ENCODE measurements around the gene SFT2D2. TPM values are rescaled to one million over a fixed set of nuclear protein-coding genes. Genes with fewer than 3 reads are reported as not detected.
A peak's percentile ranks its signal among the peaks of the same experiment; 100 is the strongest.

Gene SFT2D2
- polyA plus RNA-seq, 1 donor (not counting 4 experiments of a cell fraction or from before 2014, with no cell fraction given), result 27.6 TPM

- dilution Hi-C loops (cut with MboI; ENCODE audit: extremely low pct_ligation_motif_present, low sequenced_read_pairs), result no loop called here
- H3K4me2 ChIP-seq (ENCODE audit: control insufficient read depth, extremely low read depth, insufficient read depth, low read depth, low read length), result peak within 1 kb of the TSS; percentile 79
- no peak for TF ChIP-seq EZH2 (IDR thresholded peaks at IDR 0.05; ENCODE audit: low read length)
- TF ChIP-seq, protein P1, sequence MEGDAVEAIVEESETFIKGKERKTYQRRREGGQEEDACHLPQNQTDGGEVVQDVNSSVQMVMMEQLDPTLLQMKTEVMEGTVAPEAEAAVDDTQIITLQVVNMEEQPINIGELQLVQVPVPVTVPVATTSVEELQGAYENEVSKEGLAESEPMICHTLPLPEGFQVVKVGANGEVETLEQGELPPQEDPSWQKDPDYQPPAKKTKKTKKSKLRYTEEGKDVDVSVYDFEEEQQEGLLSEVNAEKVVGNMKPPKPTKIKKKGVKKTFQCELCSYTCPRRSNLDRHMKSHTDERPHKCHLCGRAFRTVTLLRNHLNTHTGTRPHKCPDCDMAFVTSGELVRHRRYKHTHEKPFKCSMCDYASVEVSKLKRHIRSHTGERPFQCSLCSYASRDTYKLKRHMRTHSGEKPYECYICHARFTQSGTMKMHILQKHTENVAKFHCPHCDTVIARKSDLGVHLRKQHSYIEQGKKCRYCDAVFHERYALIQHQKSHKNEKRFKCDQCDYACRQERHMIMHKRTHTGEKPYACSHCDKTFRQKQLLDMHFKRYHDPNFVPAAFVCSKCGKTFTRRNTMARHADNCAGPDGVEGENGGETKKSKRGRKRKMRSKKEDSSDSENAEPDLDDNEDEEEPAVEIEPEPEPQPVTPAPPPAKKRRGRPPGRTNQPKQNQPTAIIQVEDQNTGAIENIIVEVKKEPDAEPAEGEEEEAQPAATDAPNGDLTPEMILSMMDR (optimal IDR thresholded peaks at IDR 0.05 in 1 of 3, IDR thresholded peaks at IDR 0.05 in 1 of 3, conservative IDR thresholded peaks at IDR 0.05 in 1 of 3; ENCODE audit: extremely low read depth in 1 of 3, insufficient read depth in 2 of 3, low read length in 3 of 3), result peak; percentile 33 to 71 (median 50)
- FAIRE-seq, result peak; percentile 89
- no peaks in the 10 kb centered on the region for H4K20me1 ChIP-seq (ENCODE audit: control insufficient read depth, extremely low read depth, insufficient read depth, low read length)
- H3K36me3 ChIP-seq (ENCODE audit: control insufficient read depth in 2 of 2, extremely low read depth in 1 of 2, insufficient read depth in 2 of 2, low read length in 2 of 2), result peaks cover 0 to 2% of the 10 kb centered on the region in 2 experiments
- peak; percentile 96 for DNase-seq (ENCODE audit: low read depth, low spot score)
- peaks cover 41% of the 10 kb centered on the region for H3K79me2 ChIP-seq (ENCODE audit: control insufficient read depth, insufficient read depth, low read length)
- peak within 1 kb of the TSS; percentile 93 for H3K9ac ChIP-seq (ENCODE audit: control insufficient read depth, extremely low read depth, insufficient read depth, low read length)
- peak within 1 kb of the TSS; percentile 61 to 98 (median 96) for H3K4me3 ChIP-seq (ENCODE audit: control insufficient read depth in 2 of 3, extremely low read depth in 1 of 3, insufficient read depth in 2 of 3, low read depth in 1 of 3, low read length in 3 of 3)
- H3K4me1 ChIP-seq (ENCODE audit: control insufficient read depth, extremely low read depth, insufficient read depth, low read length), result peaks cover 9% of the 10 kb centered on the region
- no peaks in the 10 kb centered on the region for H3K27me3 ChIP-seq (ENCODE audit: control insufficient read depth, extremely low read depth, insufficient read depth, low read length)
- no peaks in the 10 kb centered on the region for H3K9me3 ChIP-seq (ENCODE audit: control insufficient read depth, low read depth, low read length)
- H3K27ac ChIP-seq (ENCODE audit: control insufficient read depth, insufficient read depth, low read length), result peak within 1 kb of the TSS; percentile 91
- H3K9me1 ChIP-seq (ENCODE audit: control insufficient read depth, extremely low read depth, insufficient read depth, low read length), result no peaks in the 10 kb centered on the region
- peak within 1 kb of the TSS; percentile 93 for H2AFZ ChIP-seq (ENCODE audit: control insufficient read depth, low read length)
These were observed 47.0 kb upstream of the SFT2D2 start, which contains the start of gene TIPRL for GRCh38 chr1:168178638-168179437. Gene TIPRL (plus strand): TSS chr1:168178962. CDS start chr1:168179078, 116 bp downstream.

GRCh38 chr1:168179438-168180147, 46.2 kb upstream of the SFT2D2 start:
- H3K27ac ChIP-seq (ENCODE audit: control insufficient read depth, insufficient read depth, low read length), result peak overlapping the region; percentile 91
- dilution Hi-C loops (cut with MboI; ENCODE audit: extremely low pct_ligation_motif_present, low sequenced_read_pairs), result no loop called here
- peaks cover 46% of the 10 kb centered on the region for H3K79me2 ChIP-seq (ENCODE audit: control insufficient read depth, insufficient read depth, low read length)

More at GRCh38 chr1:168179438-168180147, 46.2 kb upstream of the SFT2D2 start:
- H3K27me3 ChIP-seq (ENCODE audit: control insufficient read depth, extremely low read depth, insufficient read depth, low read length), result no peaks in the 10 kb centered on the region
- no peaks in the 10 kb centered on the region for H3K9me1 ChIP-seq (ENCODE audit: control insufficient read depth, extremely low read depth, insufficient read depth, low read length)
- peak overlapping the region; percentile 93 for H3K9ac ChIP-seq (ENCODE audit: control insufficient read depth, extremely low read depth, insufficient read depth, low read length)
- TF ChIP-seq, protein P1 (optimal IDR thresholded peaks at IDR 0.05 in 1 of 3, IDR thresholded peaks at IDR 0.05 in 1 of 3, conservative IDR thresholded peaks at IDR 0.05 in 1 of 3; ENCODE audit: extremely low read depth in 1 of 3, insufficient read depth in 2 of 3, low read length in 3 of 3), result no peak
- no peak for TF ChIP-seq EZH2 (IDR thresholded peaks at IDR 0.05; ENCODE audit: low read length)
- H2AFZ ChIP-seq (ENCODE audit: control insufficient read depth, low read length), result peak overlapping the region; percentile 93
- H3K4me2 ChIP-seq (ENCODE audit: control insufficient read depth, extremely low read depth, insufficient read depth, low read depth, low read length), result peak overlapping the region; percentile 76
- DNase-seq (ENCODE audit: low read depth, low spot score), result no peak
- no peaks in the 10 kb centered on the region for H3K9me3 ChIP-seq (ENCODE audit: control insufficient read depth, low read depth, low read length)
- H3K4me3 ChIP-seq (ENCODE audit: control insufficient read depth in 2 of 3, extremely low read depth in 1 of 3, insufficient read depth in 2 of 3, low read depth in 1 of 3, low read length in 3 of 3), result peak overlapping the region; percentile 61 to 98 (median 96)
- H4K20me1 ChIP-seq (ENCODE audit: control insufficient read depth, extremely low read depth, insufficient read depth, low read length), result no peaks in the 10 kb centered on the region
- H3K4me1 ChIP-seq (ENCODE audit: control insufficient read depth, extremely low read depth, insufficient read depth, low read length), result peaks cover 9% of the 10 kb centered on the region
- H3K36me3 ChIP-seq (ENCODE audit: control insufficient read depth in 2 of 2, extremely low read depth in 1 of 2, insufficient read depth in 2 of 2, low read length in 2 of 2), result peaks cover 0 to 2% of the 10 kb centered on the region in 2 experiments
- no peak for FAIRE-seq

All from keratinocyte (primary cell).